Measurements from ENCODE around the gene NXF2B.
"Not testable (repeated sequence)": the region's sequence is repeated elsewhere in the genome, so short reads cannot be mapped to it uniquely, and the experiment has no call there.

Gene NXF2B

GRCh38 chrX:102439908-102440307 is at the start of gene NXF2B:
TSS of gene NXF2B (minus strand) at chrX:102440008. CDS start at chrX:102380036, 59,972 bp downstream.
- DNase-seq (ENCODE audit: low spot score) = not testable (repeated sequence)

- not testable (repeated sequence) for DNase-seq (ENCODE audit: low spot score)
Measured at GRCh38 chrX:102478765-102479164, 39.0 kb upstream of the NXF2B start.

GRCh38 chrX:102471762-102472220 is 32.0 kb upstream of the NXF2B start, which contains the start of gene TCP11X2:
TSS of gene TCP11X2 (minus strand) at chrX:102471812.
- DNase-seq (ENCODE audit: low spot score) = not testable (repeated sequence)

GRCh38 chrX:102470215-102470614 is 30.4 kb upstream of the NXF2B start:
- DNase-seq (ENCODE audit: low spot score) = not testable (repeated sequence)

- DNase-seq (ENCODE audit: low spot score) = not testable (repeated sequence)
Measured at GRCh38 chrX:102458615-102459014, 18.8 kb upstream of the NXF2B start.

- DNase-seq (ENCODE audit: low spot score) = not testable (repeated sequence)
Measured at GRCh38 chrX:102414493-102414892, 25.3 kb downstream of the NXF2B start.

GRCh38 chrX:102345916-102346315 is 93.9 kb downstream of the NXF2B start:
- DNase-seq (ENCODE audit: low spot score) = peak; percentile 58

GRCh38 chrX:102341867-102342266 is 97.9 kb downstream of the NXF2B start:
- no peak for DNase-seq (ENCODE audit: low spot score)

- DNase-seq (ENCODE audit: low spot score) = no peak
Measured at GRCh38 chrX:102339312-102340298, 100.2 kb downstream of the NXF2B start.

- no peak for DNase-seq (ENCODE audit: low spot score)
Measured at GRCh38 chrX:102338162-102338561, 101.6 kb downstream of the NXF2B start.

Data from CD4-positive, alpha-beta T cell treated with Interleukin-6 at 100 ng/mL for 8 hours (primary cell).